HFFc6 (cell line): ENCODE measurements around the gene ZNF169. TPM values are rescaled to one million over a fixed set of nuclear protein-coding genes. Genes with fewer than 3 reads are reported as not detected.

ENCODE experiments used
- total RNA-seq, 6 experiments: library from RNA; stranded (reverse); fragmentation: NEBNext Ultra II Directional; extraction: Animal tissue kit (Norgen Biotek cat#: 25700); gene quantifications; 2 replicates in 1 of 6; 3 replicates in 5 of 6; pipeline ENCODE4 v1.2.3, GENCODE V29; 2021

Gene ZNF169
- total RNA-seq, 6 experiments from 2014 or later: 1.1 to 2.0 (median 1.8) TPM

Other genes starting within 250 kb of the ZNF169 start
- gene PTPDC1, start 174.8 kb upstream of the ZNF169 start, total RNA-seq: 1 to 10 TPM; 2.3 to 3.1 (median 2.9) TPM
- not detected for gene NUTM2F, start 69.3 kb downstream of the ZNF169 start, total RNA-seq